OCI-M2 (cell line): ENCODE results near the gene VAV1.
"Not testable (repeated sequence)": the region's sequence is repeated elsewhere in the genome, so short reads cannot be mapped to it uniquely, and the experiment has no call there.

Experiments
- DNase-seq: peaks from one replicate; lab custom pipeline; 2025; ENCODE audit not compliant: unreplicated experiment; lab: John Stamatoyannopoulos, UW

Gene VAV1

GRCh38 chr19:6737873-6738786, 34.4 kb upstream of the VAV1 start:
- peak; percentile 74 for DNase-seq

- peak; percentile 74 for DNase-seq
Measured at GRCh38 chr19:6738787-6739389, 33.6 kb upstream of the VAV1 start.

GRCh38 chr19:6739390-6739882, 33.1 kb upstream of the VAV1 start, which contains the start of gene TRIP10:
Gene TRIP10, plus strand, starts transcription at chr19:6739680. Its CDS starts 82 bp downstream, at chr19:6739762.
- no peak for DNase-seq

- DNase-seq, result no peak
Measured at GRCh38 chr19:6739883-6740588, 32.5 kb upstream of the VAV1 start.

- DNase-seq, result no peak
Measured at GRCh38 chr19:6740589-6741343, 31.7 kb upstream of the VAV1 start.

- no peak for DNase-seq
Measured at GRCh38 chr19:6743066-6743465, 29.4 kb upstream of the VAV1 start.

- no peak for DNase-seq
Measured at GRCh38 chr19:6743714-6744380, 28.7 kb upstream of the VAV1 start.

GRCh38 chr19:6744381-6745301, 27.9 kb upstream of the VAV1 start:
- DNase-seq, result no peak

GRCh38 chr19:6745965-6746364, 26.5 kb upstream of the VAV1 start:
- no peak for DNase-seq

- not testable (repeated sequence) for DNase-seq
Measured at GRCh38 chr19:6748543-6748942, 24.0 kb upstream of the VAV1 start.

GRCh38 chr19:6750062-6750461, 22.4 kb upstream of the VAV1 start:
- no peak for DNase-seq

- no peak for DNase-seq
Measured at GRCh38 chr19:6751189-6751588, 21.3 kb upstream of the VAV1 start.

GRCh38 chr19:6752256-6753177, 20.0 kb upstream of the VAV1 start:
- DNase-seq, result no peak

GRCh38 chr19:6753178-6754031, 19.1 kb upstream of the VAV1 start:
- peak; percentile 68 for DNase-seq

GRCh38 chr19:6754136-6754535, 18.4 kb upstream of the VAV1 start:
- DNase-seq, result no peak

- no peak for DNase-seq
Measured at GRCh38 chr19:6754653-6755463, 17.6 kb upstream of the VAV1 start.
